Keratinocyte (primary cell): ENCODE measurements around the gene GYG1. TPM values are rescaled to one million over a fixed set of nuclear protein-coding genes. Genes with fewer than 3 reads are reported as not detected.

Experiments
- DNase-seq: peaks from one replicate; pipeline ENCODE4 v3.0.0-alpha.2; 2011; ENCODE audit warnings: low read depth, missing footprints, low spot score
- FAIRE-seq: peaks from 2 replicates; lab custom pipeline; 2011; peaks lifted over from hg19 to GRCh38; lab: Jason Lieb, UNC
- H2AFZ ChIP-seq: 2 replicates; pipeline ENCODE4 v1.6.0; 2012; ENCODE audit warnings: low read length, control low read depth, inconsistent platforms; ENCODE audit not compliant: control insufficient read depth
- H3K27ac ChIP-seq: 2 replicates; pipeline ENCODE4 v1.5.1; 2011; ENCODE audit warnings: low read length; ENCODE audit not compliant: control insufficient read depth, insufficient read depth
- H3K27me3 ChIP-seq: 3 replicates; pipeline ENCODE4 v1.6.0; 2011; ENCODE audit warnings: low read length; ENCODE audit not compliant: control insufficient read depth, insufficient read depth; ENCODE audit errors: extremely low read depth
- H3K36me3 ChIP-seq, 2 experiments: 2 replicates in 1 of 2; 3 replicates in 1 of 2; pipeline ENCODE4 v1.5.1; 2011; ENCODE audit warnings: low read length in 2 of 2, mild to moderate bottlenecking in 1 of 2; ENCODE audit not compliant: control insufficient read depth in 2 of 2, insufficient read depth in 2 of 2; ENCODE audit errors: extremely low read depth in 1 of 2
- H3K4me1 ChIP-seq: 3 replicates; pipeline ENCODE4 v1.5.1; 2011; ENCODE audit warnings: low read length; ENCODE audit not compliant: control insufficient read depth, insufficient read depth; ENCODE audit errors: extremely low read depth
- H3K4me2 ChIP-seq: 3 replicates; pipeline ENCODE4 v1.6.0; 2011; ENCODE audit warnings: low read depth, low read length; ENCODE audit not compliant: control insufficient read depth, insufficient read depth; ENCODE audit errors: extremely low read depth
- H3K4me3 ChIP-seq, 3 experiments: fragments of 200-600 bp in 1 of 3; sonication (generic) in 1 of 3; 2 replicates in 2 of 3; 3 replicates in 1 of 3; pipeline ENCODE4 v1.5.1; 2011 to 2016; ENCODE audit warnings: low read length in 3 of 3, mild to moderate bottlenecking in 3 of 3, control low read depth in 2 of 3, inconsistent platforms in 1 of 3, low read depth in 1 of 3, mixed read lengths in 1 of 3, mixed run types in 1 of 3, moderate library complexity in 1 of 3; ENCODE audit not compliant: control insufficient read depth in 2 of 3, insufficient read depth in 2 of 3; ENCODE audit errors: extremely low read depth in 1 of 3
- H3K79me2 ChIP-seq: 2 replicates; pipeline ENCODE4 v1.6.0; 2012; ENCODE audit warnings: low read length; ENCODE audit not compliant: control insufficient read depth, insufficient read depth
- H3K9ac ChIP-seq: 3 replicates; pipeline ENCODE4 v1.6.0; 2011; ENCODE audit warnings: low read length; ENCODE audit not compliant: control insufficient read depth, insufficient read depth; ENCODE audit errors: extremely low read depth
- H3K9me1 ChIP-seq: 3 replicates; pipeline ENCODE4 v1.6.0; 2011; ENCODE audit warnings: low read length; ENCODE audit not compliant: control insufficient read depth, insufficient read depth; ENCODE audit errors: extremely low read depth
- H3K9me3 ChIP-seq: 2 replicates; pipeline ENCODE4 v1.5.1; 2012; ENCODE audit warnings: low read depth, low read length; ENCODE audit not compliant: control insufficient read depth
- H4K20me1 ChIP-seq: 3 replicates; pipeline ENCODE4 v1.6.0; 2011; ENCODE audit warnings: low read length; ENCODE audit not compliant: control insufficient read depth, insufficient read depth; ENCODE audit errors: extremely low read depth
- CTCF ChIP-seq, 3 experiments: IDR thresholded peaks in 1 of 3; conservative IDR thresholded peaks in 1 of 3; optimal IDR thresholded peaks in 1 of 3; 2 replicates in 2 of 3; 3 replicates in 1 of 3; pipeline versions ENCODE3 to v1.5.1; 2011; ENCODE audit warnings: low read length in 3 of 3, mild to moderate bottlenecking in 3 of 3, moderate library complexity in 2 of 3, control low read depth in 1 of 3, inconsistent platforms in 1 of 3; ENCODE audit not compliant: insufficient read depth in 2 of 3; ENCODE audit errors: extremely low read depth in 1 of 3
- EZH2 ChIP-seq: IDR thresholded peaks from one replicate; pipeline ENCODE4 v1.6.1; 2012; ENCODE audit warnings: inconsistent platforms, mild to moderate bottlenecking, low read length, moderate library complexity
- dilution Hi-C: fragments of 300-500 bp; cut with MboI; formaldehyde crosslinking; loops from one replicate; pipeline ENCODE4 v1.7.0; 2020; ENCODE audit warnings: low sequenced_read_pairs; ENCODE audit not compliant: extremely low pct_ligation_motif_present
- polyA plus RNA-seq, 5 experiments: library from polyadenylated mRNA; depleted of rRNA in 3 of 5; stranded (reverse) in 3 of 5; stranded (forward) in 1 of 5; unstranded in 1 of 5; fragments of >200 nt; gene quantifications; 1 replicate in 1 of 5; 2 replicates in 3 of 5; 3 replicates in 1 of 5; pipeline versions ENCODE4 v1.2.1 to v1.2.3, GENCODE V29; 2011 to 2012; ENCODE audit warnings: missing spikeins in 2 of 5, low read depth in 1 of 5, low replicate concordance in 1 of 5

GYG1 gene
- polyA plus RNA-seq, 1 donor (not counting 4 experiments of a cell fraction or from before 2014, with no cell fraction given) = 25.2 TPM

DNA sequence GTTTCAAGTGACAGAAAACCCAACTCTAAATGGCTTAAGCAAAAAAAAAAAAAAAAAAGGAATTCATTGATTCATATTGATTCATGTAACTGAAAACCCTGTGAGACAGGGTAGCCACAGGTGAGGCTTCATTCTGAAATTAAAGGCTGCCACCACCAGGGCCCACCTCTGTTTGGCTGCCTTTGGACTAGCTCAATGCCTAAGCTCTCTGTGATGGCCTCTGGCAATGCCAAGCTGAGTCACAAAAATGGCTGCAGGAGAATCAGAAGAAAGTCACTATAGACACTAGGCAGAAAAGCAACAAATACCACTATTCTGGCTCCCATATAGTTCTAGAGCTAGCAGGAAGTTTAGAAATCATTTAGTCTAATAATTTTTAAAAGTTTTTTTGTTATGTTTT, 38.2 kb upstream of the GYG1 start:
- H3K9me3 ChIP-seq = no peaks in the 10 kb centered on the region
- dilution Hi-C loops = no loop called here
- DNase-seq (no peak), FAIRE-seq (no peak)
- H3K4me3 ChIP-seq = no peak overlapping the region
- no peak overlapping the region for H3K4me2 ChIP-seq
- no peaks in the 10 kb centered on the region for H4K20me1 ChIP-seq
- no peaks in the 10 kb centered on the region for H3K27me3 ChIP-seq
- TF ChIP-seq EZH2 (no peak), CTCF (optimal IDR thresholded peaks at IDR 0.05 in 1 of 3, IDR thresholded peaks at IDR 0.05 in 1 of 3, conservative IDR thresholded peaks at IDR 0.05 in 1 of 3; ENCODE audit: extremely low read depth in 1 of 3, insufficient read depth in 2 of 3, low read length in 3 of 3) (no peak)
- no peaks in the 10 kb centered on the region for H3K79me2 ChIP-seq
- no peak overlapping the region for H3K9ac ChIP-seq
- H3K4me1 ChIP-seq = no peaks in the 10 kb centered on the region
- H3K27ac ChIP-seq = no peak overlapping the region
- H3K36me3 ChIP-seq = no peaks in the 10 kb centered on the region
- H2AFZ ChIP-seq = no peak overlapping the region
- H3K9me1 ChIP-seq = no peaks in the 10 kb centered on the region

GRCh38 chr3:148954981-148955380, 36.4 kb upstream of the GYG1 start:
- no peak overlapping the region for H3K27ac ChIP-seq
- H3K9ac ChIP-seq = no peak overlapping the region
- FAIRE-seq = no peak
- no peaks in the 10 kb centered on the region for H3K27me3 ChIP-seq
- no peak overlapping the region for H3K4me2 ChIP-seq
- no peaks in the 10 kb centered on the region for H3K36me3 ChIP-seq
- H3K79me2 ChIP-seq = no peaks in the 10 kb centered on the region
- no peak overlapping the region for H3K4me3 ChIP-seq
- TF ChIP-seq CTCF (optimal IDR thresholded peaks at IDR 0.05 in 1 of 3, IDR thresholded peaks at IDR 0.05 in 1 of 3, conservative IDR thresholded peaks at IDR 0.05 in 1 of 3; ENCODE audit: extremely low read depth in 1 of 3, insufficient read depth in 2 of 3, low read length in 3 of 3) (no peak), EZH2 (no peak)
- H3K9me3 ChIP-seq = no peaks in the 10 kb centered on the region
- H3K9me1 ChIP-seq = no peaks in the 10 kb centered on the region
- dilution Hi-C loops = no loop called here
- no peaks in the 10 kb centered on the region for H3K4me1 ChIP-seq
- no peaks in the 10 kb centered on the region for H4K20me1 ChIP-seq
- no peak for DNase-seq
- no peak overlapping the region for H2AFZ ChIP-seq
